GM12878 (cell line): ENCODE results near the gene DYNLT2B. TPM values are rescaled to one million over a fixed set of nuclear protein-coding genes. Genes with fewer than 3 reads are reported as not detected.
"Not testable (repeated sequence)": the region's sequence is repeated elsewhere in the genome, so short reads cannot be mapped to it uniquely, and the experiment has no call there.

Experiments
- ATAC-seq: fragments of 200-7000 bp; cut with Tn5 transposase; 3 replicates; pipeline ENCODE4 v1.9.1; 2020; ENCODE audit warnings: mild to moderate bottlenecking, moderate library complexity
- BruUV-seq: library from RNA; stranded (reverse); fragments of 400-500 nt; replicated peaks from 2 replicates; lab custom pipeline; 2021; lab: Mats Ljungman, UMichigan
- CTCF ChIA-PET: fragments of 300-600 bp; sonication (Branson Sonifier 250); formaldehyde crosslinking; extraction: SDS; loops from one replicate; lab custom pipeline; 2021; ENCODE audit warnings: inconsistent platforms; lab: Yijun Ruan, JAX
- POLR2A ChIA-PET: fragments of 350-600 bp; formaldehyde crosslinking; extraction: SDS; loops from one replicate; lab custom pipeline; 2021; ENCODE audit warnings: inconsistent platforms; lab: Charles Lee
- RAD21 ChIA-PET: fragments of 300-600 bp; sonication (Branson Sonifier 250); formaldehyde crosslinking; loops from one replicate; lab custom pipeline; 2023; ENCODE audit warnings: antibody characterized with exemption; ENCODE audit not compliant: unreplicated experiment; lab: Charles Lee
- SMC1A ChIA-PET: fragments of 300-600 bp; sonication (Branson Sonifier 250); formaldehyde crosslinking; loops from one replicate; lab custom pipeline; 2023; ENCODE audit not compliant: unreplicated experiment, uncharacterized antibody; lab: Charles Lee
- DNase-seq: peaks from one replicate; pipeline ENCODE4 v3.0.0-alpha.2; 2011; ENCODE audit warnings: low read depth, low spot score
- FAIRE-seq: peaks from 3 replicates; lab custom pipeline; 2011; peaks lifted over from hg19 to GRCh38; lab: Jason Lieb, UNC
- H2AFZ ChIP-seq: 2 replicates; pipeline ENCODE4 v1.6.0; 2011; ENCODE audit warnings: low read depth, low read length, control low read depth; ENCODE audit not compliant: control insufficient read depth
- H3K27ac ChIP-seq: 2 replicates; pipeline ENCODE4 v1.5.1; 2011; ENCODE audit warnings: control low read depth; ENCODE audit not compliant: control insufficient read depth, insufficient read depth
- H3K27me3 ChIP-seq, 2 experiments: replicated peaks in 1 of 2; 2 replicates each; pipeline versions ENCODE4 v1.6.0 to v1.6.1; 2011; ENCODE audit warnings: low read length in 1 of 2; ENCODE audit not compliant: control insufficient read depth in 2 of 2, insufficient read depth in 2 of 2
- H3K36me3 ChIP-seq, 2 experiments: 2 replicates each; pipeline ENCODE4 v1.5.1; 2011; ENCODE audit warnings: low read length in 1 of 2; ENCODE audit not compliant: control insufficient read depth in 2 of 2, insufficient read depth in 2 of 2
- H3K4me1 ChIP-seq: 2 replicates; pipeline ENCODE4 v1.6.1; 2011; ENCODE audit warnings: mild to moderate bottlenecking, low read length, moderate library complexity, mixed read lengths; ENCODE audit not compliant: control insufficient read depth, insufficient read depth
- H3K4me2 ChIP-seq: 2 replicates; pipeline ENCODE4 v1.6.0; 2011; ENCODE audit warnings: control low read depth; ENCODE audit not compliant: control insufficient read depth, insufficient read depth
- H3K4me3 ChIP-seq: fragments of 200-600 bp; sonication (generic); 2 replicates; pipeline ENCODE4 v1.5.1; 2016
- H3K79me2 ChIP-seq: 2 replicates; pipeline ENCODE4 v1.6.0; 2011; ENCODE audit warnings: low read length; ENCODE audit not compliant: control insufficient read depth, insufficient read depth
- H3K9ac ChIP-seq: 2 replicates; pipeline ENCODE4 v1.8.0; 2011; ENCODE audit warnings: low read length, control low read depth, mixed read lengths; ENCODE audit not compliant: control insufficient read depth, insufficient read depth
- H3K9me3 ChIP-seq: replicated peaks from 3 replicates; pipeline ENCODE4 v1.5.1; 2011; ENCODE audit warnings: mild to moderate bottlenecking, low read length; ENCODE audit not compliant: control insufficient read depth, insufficient read depth
- H4K20me1 ChIP-seq: 2 replicates; pipeline ENCODE4 v1.6.0; 2011; ENCODE audit not compliant: control insufficient read depth, insufficient read depth
- MYC ChIP-seq: IDR thresholded peaks from 2 replicates; pipeline ENCODE4 v1.6.1; 2011; ENCODE audit warnings: mild to moderate bottlenecking, low read length, moderate library complexity, inconsistent platforms; ENCODE audit not compliant: insufficient read depth, insufficient replicate concordance, insufficient read length, severe bottlenecking
- RCOR1 ChIP-seq: conservative IDR thresholded peaks from 2 replicates; pipeline ENCODE4 v1.6.1; 2012; ENCODE audit warnings: low read depth, low read length, improper control_type of control experiment
- SPI1 ChIP-seq: IDR thresholded peaks from 2 replicates; pipeline ENCODE4 v1.6.1; 2011; ENCODE audit warnings: low read depth, mild to moderate bottlenecking, low read length, moderate library complexity, borderline replicate concordance; ENCODE audit not compliant: insufficient read depth
- TAF1 ChIP-seq: IDR thresholded peaks from 2 replicates; pipeline ENCODE4 v1.6.1; 2011; ENCODE audit warnings: mild to moderate bottlenecking, low read depth, low read length, borderline replicate concordance
- YY1 ChIP-seq: IDR thresholded peaks from 2 replicates; pipeline ENCODE4 v1.6.1; 2011; ENCODE audit warnings: low read depth, mild to moderate bottlenecking, low read length
- WGBS: methylation state at CpG from one replicate; pipeline ENCODE4 v1.1.6; 2016; ENCODE audit warnings: low lambda C conversion rate; ENCODE audit not compliant: insufficient replicate concordance, insufficient coverage; ENCODE audit errors: missing lambda C conversion rate; 5-methylcytosine and 5-hydroxymethylcytosine counted together
- in situ Hi-C: fragments of 300-500 bp; cut with MboI; formaldehyde crosslinking; loops from 9 replicates; pipeline ENCODE4 v1.14.3; 2018; ENCODE audit warnings: mixed read lengths
- intact Hi-C: fragments of 100-400 bp; cut with micrococcal nuclease; formaldehyde crosslinking; loops from one replicate; pipeline ENCODE4 v1.14.2; 2022; ENCODE audit not compliant: unreplicated experiment
- polyA plus RNA-seq, 11 experiments: library from polyadenylated mRNA; depleted of rRNA in 4 of 11; unstranded in 6 of 11; stranded (reverse) in 5 of 11; fragments of >200 nt; fragmentation: Nextera tagmentation in 4 of 11; fragmentation: Illumina TruSeq in 1 of 11; extraction: Ambion mirVana in 4 of 11; extraction: Trizol in 1 of 11; gene quantifications; 1 replicate in 1 of 11; 2 replicates in 10 of 11; pipeline versions ENCODE4 v1.2.1 to v1.2.3, GENCODE V29; 2011 to 2016; ENCODE audit warnings: inconsistent platforms in 2 of 11, missing spikeins in 2 of 11, low read depth in 1 of 11
- total RNA-seq, 4 experiments: library from RNA; depleted of rRNA in 3 of 4; stranded (reverse); fragments of >200 nt in 3 of 4; fragmentation: Illumina TruSeq in 1 of 4; extraction: Trizol in 1 of 4; gene quantifications; 2 replicates each; pipeline versions ENCODE4 v1.2.1 to v1.2.3, GENCODE V29; 2013 to 2021
- TF ChIP-seq, protein P1 (sequence below): fragments of 450-650 bp; IDR thresholded peaks from 2 replicates; pipeline ENCODE4 v1.6.1; 2016; ENCODE audit warnings: mild to moderate bottlenecking, moderate library complexity, borderline replicate concordance
- TF ChIP-seq, protein P2 (sequence below): IDR thresholded peaks from 2 replicates; pipeline ENCODE4 v1.6.1; 2011; ENCODE audit warnings: borderline replicate concordance, low read depth, mild to moderate bottlenecking, moderate library complexity, mixed read lengths, low read length; ENCODE audit not compliant: insufficient read depth; ENCODE audit errors: extremely low read length

The DYNLT2B gene
- total and polyA plus RNA-seq, 10 of the 15 experiments (the other 5 are each of a cell fraction or from before 2014, with no cell fraction given), result 8.6 to 89.7 (median 21.9) TPM

DNA sequence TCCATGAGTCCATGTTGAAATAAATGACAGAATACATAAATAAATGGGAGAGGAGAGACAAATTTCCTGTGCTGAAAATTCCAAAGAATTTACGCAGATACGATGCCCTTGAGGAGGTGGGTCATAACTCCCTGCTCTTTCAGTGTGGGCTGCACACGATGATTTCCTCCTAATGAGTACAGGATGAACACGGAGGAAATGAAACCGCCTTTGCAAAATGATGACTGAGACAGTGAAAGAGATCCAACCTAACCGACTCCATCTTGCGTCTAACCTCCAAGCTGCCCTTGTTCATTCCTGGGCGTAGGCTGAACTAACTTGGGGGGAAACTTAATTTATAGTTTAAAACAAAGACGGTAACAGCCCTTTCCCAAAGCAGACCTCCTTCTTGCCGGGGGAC lies 15.5 kb downstream of the DYNLT2B start:
- ATAC-seq, result peak; percentile 72
- intact Hi-C loops, H3K4me1 ChIP-seq: not testable (repeated sequence)

DNA sequence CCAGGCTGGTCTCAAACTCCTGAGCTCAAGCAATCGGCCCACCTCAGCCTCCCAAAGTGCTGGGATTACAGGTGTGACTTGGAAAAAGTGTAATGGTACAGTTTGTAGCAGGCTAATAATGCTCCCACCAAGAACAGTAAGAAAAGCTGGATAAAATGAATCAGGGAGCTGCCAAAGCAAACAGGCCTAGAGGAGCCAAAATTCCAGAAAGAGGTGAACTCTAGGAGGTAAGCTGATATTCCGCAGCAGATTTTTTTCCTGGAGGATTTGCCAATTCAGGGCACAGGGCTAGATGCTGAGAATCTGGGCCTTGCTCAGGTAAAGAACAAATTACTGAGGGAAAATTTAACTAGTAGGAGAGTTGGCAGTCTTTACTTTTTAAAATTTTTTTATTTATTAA lies 19.5 kb downstream of the DYNLT2B start:
- CTCF ChIA-PET, result interaction anchor here (0.9 to 1.2 kb wide), 2 partner anchors 20 to 224 kb away, joined by 4 to 5 read pairs; partner anchors contain the start of gene DYNLT2B
- SMC1A ChIA-PET, result interaction anchor here (0.7 to 2.3 kb wide), 3 partner anchors 8 to 17 kb away, joined by 3 to 12 read pairs (median 5); no protein-coding TSS in a partner anchor
- TF ChIP-seq, protein P1, sequence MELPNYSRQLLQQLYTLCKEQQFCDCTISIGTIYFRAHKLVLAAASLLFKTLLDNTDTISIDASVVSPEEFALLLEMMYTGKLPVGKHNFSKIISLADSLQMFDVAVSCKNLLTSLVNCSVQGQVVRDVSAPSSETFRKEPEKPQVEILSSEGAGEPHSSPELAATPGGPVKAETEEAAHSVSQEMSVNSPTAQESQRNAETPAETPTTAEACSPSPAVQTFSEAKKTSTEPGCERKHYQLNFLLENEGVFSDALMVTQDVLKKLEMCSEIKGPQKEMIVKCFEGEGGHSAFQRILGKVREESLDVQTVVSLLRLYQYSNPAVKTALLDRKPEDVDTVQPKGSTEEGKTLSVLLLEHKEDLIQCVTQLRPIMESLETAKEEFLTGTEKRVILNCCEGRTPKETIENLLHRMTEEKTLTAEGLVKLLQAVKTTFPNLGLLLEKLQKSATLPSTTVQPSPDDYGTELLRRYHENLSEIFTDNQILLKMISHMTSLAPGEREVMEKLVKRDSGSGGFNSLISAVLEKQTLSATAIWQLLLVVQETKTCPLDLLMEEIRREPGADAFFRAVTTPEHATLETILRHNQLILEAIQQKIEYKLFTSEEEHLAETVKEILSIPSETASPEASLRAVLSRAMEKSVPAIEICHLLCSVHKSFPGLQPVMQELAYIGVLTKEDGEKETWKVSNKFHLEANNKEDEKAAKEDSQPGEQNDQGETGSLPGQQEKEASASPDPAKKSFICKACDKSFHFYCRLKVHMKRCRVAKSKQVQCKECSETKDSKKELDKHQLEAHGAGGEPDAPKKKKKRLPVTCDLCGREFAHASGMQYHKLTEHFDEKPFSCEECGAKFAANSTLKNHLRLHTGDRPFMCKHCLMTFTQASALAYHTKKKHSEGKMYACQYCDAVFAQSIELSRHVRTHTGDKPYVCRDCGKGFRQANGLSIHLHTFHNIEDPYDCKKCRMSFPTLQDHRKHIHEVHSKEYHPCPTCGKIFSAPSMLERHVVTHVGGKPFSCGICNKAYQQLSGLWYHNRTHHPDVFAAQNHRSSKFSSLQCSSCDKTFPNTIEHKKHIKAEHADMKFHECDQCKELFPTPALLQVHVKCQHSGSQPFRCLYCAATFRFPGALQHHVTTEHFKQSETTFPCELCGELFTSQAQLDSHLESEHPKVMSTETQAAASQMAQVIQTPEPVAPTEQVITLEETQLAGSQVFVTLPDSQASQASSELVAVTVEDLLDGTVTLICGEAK, result no peak
- TF ChIP-seq YY1 (no peak), MYC (no peak), TAF1 (no peak), RCOR1 (no peak)
- TF ChIP-seq, protein P2, sequence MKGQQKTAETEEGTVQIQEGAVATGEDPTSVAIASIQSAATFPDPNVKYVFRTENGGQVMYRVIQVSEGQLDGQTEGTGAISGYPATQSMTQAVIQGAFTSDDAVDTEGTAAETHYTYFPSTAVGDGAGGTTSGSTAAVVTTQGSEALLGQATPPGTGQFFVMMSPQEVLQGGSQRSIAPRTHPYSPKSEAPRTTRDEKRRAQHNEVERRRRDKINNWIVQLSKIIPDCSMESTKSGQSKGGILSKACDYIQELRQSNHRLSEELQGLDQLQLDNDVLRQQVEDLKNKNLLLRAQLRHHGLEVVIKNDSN, result no peak

More for the DNA sequence above, 15.5 kb downstream of the DYNLT2B start:
- H3K36me3 ChIP-seq, H3K27me3 ChIP-seq, CTCF ChIA-PET, in situ Hi-C loops, DNase-seq, H3K4me3 ChIP-seq, H3K9ac ChIP-seq, BruUV-seq, SMC1A ChIA-PET, H3K27ac ChIP-seq, FAIRE-seq, H4K20me1 ChIP-seq, H2AFZ ChIP-seq, H3K79me2 ChIP-seq, H3K4me2 ChIP-seq, H3K9me3 ChIP-seq: not testable (repeated sequence)
- ChIA-PET POLR2A (interaction anchor here (0.8 kb wide), 1 partner anchor 30 kb away, joined by 3 read pairs; no protein-coding TSS in a partner anchor), RAD21 (interaction anchor here (1.1 kb wide), 1 partner anchor 128 kb away, joined by 3 read pairs; no protein-coding TSS in a partner anchor)
- 22% methylated on average over 8 of the region's 10 CpGs for WGBS
- peak; percentile 34; the same call in 1 of the 2 replicates for TF ChIP-seq SPI1

More for the DNA sequence above, 19.5 kb downstream of the DYNLT2B start:
- no peak for FAIRE-seq
- in situ Hi-C loops, result no loop called here
- Histone ChIP-seq H2AFZ (no peak overlapping the region), H3K27ac (no peak overlapping the region), H3K79me2 (no peaks in the 10 kb centered on the region), H3K9me3 (no peaks in the 10 kb centered on the region), H3K36me3 (no peaks in the 10 kb centered on the region; a peak in 1 of 4 replicates), H4K20me1 (no peaks in the 10 kb centered on the region), H3K4me3 (no peak overlapping the region), H3K4me2 (no peak overlapping the region), H3K4me1 (peaks cover 7% of the 10 kb centered on the region), H3K27me3 (no peaks in the 10 kb centered on the region), H3K9ac (no peak overlapping the region)
- no TSS peak for BruUV-seq
- intact Hi-C loops, result no loop called here
- ATAC-seq, result no peak
- DNase-seq, result no peak
- ChIA-PET RAD21 (no interaction called here), POLR2A (interaction anchor here (0.6 to 2.0 kb wide), 4 partner anchors 19 to 241 kb away, joined by 4 to 5 read pairs (median 5); partner anchors contain the start of gene DYNLT2B)
- WGBS, result 98% methylated on average over 2 of the region's 2 CpGs
